ENCODE measurements around the gene PODXL2. TPM values are rescaled to one million over a fixed set of nuclear protein-coding genes. Genes with fewer than 3 reads are reported as not detected.

Gene PODXL2
- total RNA-seq, 4 donors from 2014 or later: 3.2 to 8.8 (median 3.7) TPM

DNA sequence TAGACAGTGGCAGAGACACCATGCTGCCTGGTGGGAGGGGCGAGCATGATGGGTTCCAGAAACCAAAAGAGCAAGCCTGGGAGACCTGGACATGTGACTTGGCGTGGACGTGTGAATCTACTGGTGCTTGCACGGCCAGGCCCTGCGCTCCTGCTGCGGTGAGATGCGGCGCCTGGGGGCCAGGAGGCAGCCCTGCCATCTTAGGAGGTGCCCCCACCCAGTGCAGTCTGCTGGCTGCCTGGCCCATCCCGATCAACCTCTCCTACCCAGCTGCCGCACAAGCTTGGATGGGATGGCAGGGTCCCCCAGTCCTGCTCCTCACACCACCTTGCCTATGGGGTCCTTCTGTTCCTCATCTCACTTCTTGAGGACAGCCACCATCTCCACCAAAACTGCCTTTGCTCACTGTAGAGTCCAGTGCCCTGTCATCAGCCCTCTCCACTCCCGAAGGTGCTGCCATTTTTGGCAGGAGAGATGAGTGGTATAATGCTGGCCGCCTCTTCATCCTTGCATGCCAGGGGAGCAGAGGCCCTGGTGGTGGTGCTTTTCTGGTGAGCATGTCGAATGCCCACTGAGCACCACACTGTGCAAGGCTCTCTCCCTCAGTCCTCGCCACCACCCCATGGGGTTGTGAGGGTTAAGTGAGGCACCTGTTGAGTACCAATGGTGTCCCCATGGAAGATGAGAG is 40.7 kb downstream of the PODXL2 start:
- TF ChIP-seq, protein P1, sequence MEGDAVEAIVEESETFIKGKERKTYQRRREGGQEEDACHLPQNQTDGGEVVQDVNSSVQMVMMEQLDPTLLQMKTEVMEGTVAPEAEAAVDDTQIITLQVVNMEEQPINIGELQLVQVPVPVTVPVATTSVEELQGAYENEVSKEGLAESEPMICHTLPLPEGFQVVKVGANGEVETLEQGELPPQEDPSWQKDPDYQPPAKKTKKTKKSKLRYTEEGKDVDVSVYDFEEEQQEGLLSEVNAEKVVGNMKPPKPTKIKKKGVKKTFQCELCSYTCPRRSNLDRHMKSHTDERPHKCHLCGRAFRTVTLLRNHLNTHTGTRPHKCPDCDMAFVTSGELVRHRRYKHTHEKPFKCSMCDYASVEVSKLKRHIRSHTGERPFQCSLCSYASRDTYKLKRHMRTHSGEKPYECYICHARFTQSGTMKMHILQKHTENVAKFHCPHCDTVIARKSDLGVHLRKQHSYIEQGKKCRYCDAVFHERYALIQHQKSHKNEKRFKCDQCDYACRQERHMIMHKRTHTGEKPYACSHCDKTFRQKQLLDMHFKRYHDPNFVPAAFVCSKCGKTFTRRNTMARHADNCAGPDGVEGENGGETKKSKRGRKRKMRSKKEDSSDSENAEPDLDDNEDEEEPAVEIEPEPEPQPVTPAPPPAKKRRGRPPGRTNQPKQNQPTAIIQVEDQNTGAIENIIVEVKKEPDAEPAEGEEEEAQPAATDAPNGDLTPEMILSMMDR (IDR thresholded peaks at IDR 0.05; ENCODE audit: low read depth): no peak

DNA sequence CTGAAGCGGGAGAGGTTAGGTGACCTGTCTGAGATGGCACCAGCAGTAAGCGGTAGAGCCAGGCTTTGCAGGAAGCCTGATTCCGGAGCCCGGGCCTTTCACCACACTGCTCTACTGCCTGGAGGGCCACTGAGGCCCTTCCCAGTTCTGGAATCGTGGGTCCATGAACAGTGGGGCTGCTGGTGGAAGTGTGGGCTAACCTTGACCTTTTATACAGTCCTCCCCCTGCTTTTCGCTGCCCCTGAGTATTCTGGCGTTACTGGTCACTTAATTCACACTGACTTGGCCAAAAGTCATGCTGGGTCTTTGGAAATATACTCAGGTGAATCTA is 41.2 kb downstream of the PODXL2 start:
- TF ChIP-seq, protein P1 (IDR thresholded peaks at IDR 0.05; ENCODE audit: low read depth): no peak

DNA sequence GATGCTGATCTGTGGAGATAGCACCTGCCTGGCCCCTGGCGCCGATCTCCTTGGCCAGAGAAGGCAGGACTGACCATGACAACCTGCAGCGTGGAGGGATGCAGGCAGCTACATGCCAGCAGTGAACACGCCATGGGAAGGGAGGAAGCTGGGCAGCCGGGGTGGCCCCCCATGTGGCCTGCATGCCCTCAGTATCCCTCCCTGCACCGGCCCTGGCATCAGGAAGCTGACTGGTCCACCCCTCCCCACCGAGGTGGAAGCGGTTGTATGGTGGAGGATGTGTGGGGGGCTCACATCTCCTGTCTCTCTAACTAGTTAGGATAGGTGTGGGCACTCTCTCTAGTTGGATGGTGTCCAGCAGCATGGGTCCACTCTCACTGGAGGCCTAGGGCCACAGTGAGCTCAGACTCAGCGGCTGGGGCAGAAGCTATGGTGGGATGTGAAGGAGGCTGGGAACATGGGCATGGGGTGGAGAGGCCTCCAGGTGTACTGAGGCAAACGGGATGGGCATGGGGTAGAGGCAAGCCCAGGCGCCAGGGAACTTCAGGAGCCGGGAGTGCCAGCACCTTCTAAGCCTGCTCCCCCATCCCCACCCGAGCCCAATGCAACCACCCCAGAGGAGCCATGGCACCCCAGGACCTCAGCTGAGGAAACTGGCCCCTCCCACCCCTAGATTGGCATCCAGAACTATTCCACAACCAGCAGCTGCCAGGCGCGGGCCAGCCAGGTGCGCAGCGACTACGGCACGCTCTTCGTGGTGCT is 42.0 kb downstream of the PODXL2 start:
- TF ChIP-seq, protein P1 (IDR thresholded peaks at IDR 0.05; ENCODE audit: low read depth): no peak

DNA sequence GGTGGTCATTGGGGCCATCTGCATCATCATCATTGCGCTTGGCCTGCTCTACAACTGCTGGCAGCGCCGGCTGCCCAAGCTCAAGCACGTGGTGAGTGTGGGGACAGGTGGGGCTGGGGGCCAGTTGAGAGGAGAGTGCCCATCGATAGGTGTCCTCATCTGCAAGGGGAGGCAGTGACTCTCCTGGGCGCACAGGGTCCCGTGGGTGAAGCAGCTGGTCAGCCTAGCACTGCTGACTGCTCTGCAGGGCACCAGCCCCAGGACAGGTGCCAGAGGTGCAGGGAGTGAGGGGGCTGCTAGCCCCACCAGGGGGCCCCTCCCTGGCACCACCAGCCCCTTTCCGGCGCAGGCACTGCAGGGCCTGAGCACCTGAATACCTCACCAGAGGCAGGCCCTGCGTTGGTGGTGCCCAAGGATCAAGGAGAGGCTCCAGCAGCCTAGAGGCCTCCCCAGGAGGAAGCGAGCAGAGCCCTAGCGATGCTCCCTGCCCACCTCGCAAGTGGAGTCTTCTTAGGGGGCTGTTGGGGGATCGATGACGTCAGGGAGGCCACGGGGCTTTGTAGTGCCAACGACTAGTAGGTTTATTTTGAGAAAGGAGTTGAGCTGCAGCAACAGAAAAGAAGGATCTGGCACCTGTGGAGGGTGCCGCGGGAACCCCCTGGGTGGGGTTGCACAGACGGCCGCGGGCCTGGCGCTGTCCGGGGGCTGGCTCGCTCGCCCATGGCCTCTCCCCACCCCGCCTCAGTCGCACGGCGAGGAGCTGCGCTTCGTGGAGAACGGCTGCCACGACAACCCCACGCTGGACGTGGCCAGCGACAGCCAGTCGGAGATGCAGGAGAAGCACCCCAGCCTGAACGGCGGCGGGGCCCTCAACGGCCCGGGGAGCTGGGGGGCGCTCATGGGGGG is 42.8 kb downstream of the PODXL2 start:
- TF ChIP-seq, protein P1 (IDR thresholded peaks at IDR 0.05; ENCODE audit: low read depth): no peak

DNA sequence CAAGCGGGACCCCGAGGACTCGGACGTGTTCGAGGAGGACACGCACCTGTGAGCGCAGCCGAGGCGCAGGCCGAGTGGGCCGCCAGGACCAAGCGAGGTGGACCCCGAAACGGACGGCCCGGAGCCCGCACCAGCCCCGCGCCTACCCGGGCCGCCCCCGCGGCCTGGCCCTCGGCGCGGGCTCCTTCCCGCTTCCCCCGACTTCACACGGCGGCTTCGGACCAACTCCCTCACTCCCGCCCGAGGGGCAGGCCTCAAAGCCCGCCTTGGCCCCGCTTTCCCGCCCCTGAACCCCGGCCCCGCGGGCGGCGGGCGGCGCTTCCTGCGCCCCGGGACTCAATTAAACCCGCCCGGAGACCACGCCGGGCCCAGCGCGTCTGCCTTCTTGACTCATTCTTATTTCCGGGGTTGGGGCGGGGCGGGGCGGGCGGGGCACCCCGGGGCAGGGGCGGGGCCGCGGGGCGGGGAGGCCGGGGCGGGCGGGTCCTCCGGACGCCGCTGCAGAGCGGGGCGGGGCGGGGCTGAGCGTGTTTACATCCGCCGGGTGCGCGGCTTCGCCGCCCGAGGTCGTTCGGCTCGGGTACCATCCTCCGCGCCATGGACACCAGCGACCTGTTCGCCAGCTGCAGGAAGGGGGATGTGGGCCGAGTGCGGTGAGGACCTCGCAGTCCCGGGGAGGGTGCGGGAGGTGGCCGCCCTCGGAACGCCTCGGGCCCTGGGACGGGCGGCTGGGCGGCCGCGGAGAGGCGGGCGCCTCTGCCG is 43.6 kb downstream of the PODXL2 start, which contains the start of gene ABTB1:
Gene ABTB1 (plus strand): TSS at position 524 of the 762 bp plus-strand sequence. CDS start 74 bp downstream, at position 598.
- TF ChIP-seq, protein P1 (IDR thresholded peaks at IDR 0.05; ENCODE audit: low read depth): no peak

DNA sequence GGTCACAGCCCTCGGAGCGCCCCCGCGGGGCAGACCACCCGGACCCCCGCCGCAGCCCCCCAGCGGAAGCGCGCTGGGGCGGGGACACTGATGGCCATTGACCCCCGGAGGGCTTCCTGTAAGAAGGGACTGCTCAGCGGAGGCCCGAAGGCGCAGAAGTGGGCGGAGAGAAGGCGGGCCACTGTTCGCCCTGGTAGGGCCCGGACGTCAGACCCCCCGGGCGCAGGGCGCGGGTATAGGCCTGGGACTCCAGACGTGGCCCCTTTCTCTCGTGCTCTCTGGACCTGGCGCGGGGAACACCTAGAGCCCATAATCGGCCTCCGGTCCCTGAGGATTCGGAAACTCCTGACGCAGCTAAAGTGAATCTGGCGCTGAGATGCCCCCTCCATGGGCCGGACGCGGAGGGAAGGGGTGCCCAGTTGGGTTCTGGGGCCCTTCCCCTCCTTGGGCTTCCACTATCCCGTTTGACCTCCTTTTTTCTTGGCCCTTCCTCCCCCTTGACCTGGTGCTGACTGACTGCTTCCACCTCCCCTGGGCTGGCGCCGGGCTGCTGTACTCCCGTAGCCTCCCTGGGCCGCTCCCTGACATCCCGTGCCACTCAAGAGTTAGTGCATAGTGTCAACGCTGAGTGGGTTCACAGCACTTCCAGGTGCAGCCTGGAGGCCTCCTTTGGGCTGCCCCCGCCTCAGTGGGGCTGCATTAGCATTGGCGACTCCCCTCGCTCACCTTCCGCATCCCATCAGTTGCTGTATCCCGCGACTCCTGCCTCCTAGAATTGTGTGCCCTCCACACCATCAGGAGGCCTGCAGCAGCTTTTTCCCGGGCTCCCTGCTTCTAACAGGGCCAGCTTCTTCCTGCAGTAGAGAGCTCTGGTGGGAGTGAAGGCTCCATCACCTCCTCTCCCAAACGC is 44.5 kb downstream of the PODXL2 start:
- TF ChIP-seq, protein P1 (IDR thresholded peaks at IDR 0.05; ENCODE audit: low read depth): no peak
